Stimulated activated CD4-positive, alpha-beta T cell treated with anti-CD3 and anti-CD28 coated beads, TNF-alpha, amount 100 ng/mL, for 1 hour (primary cell): ENCODE measurements around the gene B9D1.
A peak's percentile ranks its signal among the peaks of the same experiment; 100 is the strongest.

Source experiments
- DNase-seq, 3 donors: peaks; one replicate each; pipeline ENCODE4 v3.0.0-alpha.2; 2020; ENCODE audit warnings: low read depth in 3 of 3, low spot score in 1 of 3

B9D1 gene

DNA sequence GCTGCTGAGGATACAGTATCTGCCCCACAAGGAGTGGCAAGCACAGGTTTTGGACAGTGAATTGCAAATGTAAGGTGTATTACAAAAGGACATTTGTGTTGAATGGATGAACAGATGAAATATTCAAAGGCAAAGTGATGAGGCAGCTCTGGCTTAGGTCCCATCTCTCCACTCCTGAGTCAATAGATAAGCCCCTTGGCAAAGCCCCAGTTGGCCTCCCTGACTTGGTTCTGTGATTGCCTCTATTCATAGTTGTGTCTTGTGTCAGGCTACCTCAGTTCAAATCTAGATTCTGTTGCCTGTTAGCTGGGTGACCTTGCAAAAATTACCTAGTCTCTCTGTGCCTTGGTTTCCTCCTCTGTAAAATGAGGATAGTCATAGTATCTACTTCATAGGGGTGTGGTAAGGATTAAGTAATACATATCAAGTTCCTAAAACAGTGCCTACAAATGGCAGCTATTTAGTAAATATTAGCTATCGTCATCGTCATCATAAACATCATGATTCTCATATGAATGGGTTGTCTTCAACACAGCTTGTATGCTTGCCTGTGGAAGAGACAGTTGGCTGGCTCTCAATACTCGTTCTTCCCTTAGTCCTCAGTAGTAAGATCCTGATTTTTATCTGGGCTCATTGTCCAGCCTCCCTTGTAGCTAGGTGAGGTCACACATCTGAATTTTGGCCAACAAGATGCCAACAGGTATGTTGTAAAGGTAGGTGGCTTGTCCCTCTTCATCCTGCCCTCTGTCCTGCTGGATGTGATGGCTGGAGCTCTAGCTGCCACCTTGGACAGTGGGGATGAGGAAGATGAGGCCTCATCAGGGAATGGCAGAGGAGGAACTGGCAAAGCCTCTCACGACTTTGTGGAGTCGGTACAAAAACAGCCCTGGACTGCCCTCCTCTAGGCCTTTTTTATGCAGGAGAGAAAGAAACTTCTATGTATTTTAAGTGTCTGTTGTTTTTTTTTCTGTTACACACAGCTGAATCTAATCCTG is 26.6 kb upstream of the B9D1 start:
- no peak for DNase-seq

DNA sequence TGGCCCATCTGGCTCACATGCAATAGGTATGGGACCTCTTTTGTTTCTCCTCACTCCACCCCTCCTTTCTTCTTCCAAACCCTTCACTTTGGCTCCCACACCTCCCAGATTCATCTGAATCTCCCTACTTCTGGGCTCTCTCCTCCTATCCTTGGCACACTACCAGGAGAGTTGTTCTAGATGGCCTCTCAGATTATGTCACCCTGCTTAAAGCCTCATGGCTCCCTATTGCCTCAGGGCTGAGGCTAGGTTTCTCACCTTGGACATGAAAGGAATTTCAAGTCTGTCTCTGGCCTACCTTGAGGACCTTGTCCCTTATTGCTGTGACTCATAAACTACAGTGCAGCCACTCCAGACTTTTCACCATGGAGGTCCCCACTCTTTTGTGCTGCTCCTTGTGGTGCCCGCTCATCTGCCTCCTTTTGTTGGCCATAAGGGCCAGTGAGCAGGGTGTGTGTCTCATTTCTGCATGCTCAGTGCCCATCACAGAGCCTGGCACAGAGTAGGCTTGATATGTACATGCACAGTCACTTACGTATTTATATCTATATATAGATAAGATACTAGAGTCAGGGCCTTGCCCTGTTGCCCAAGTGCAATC is 25.5 kb upstream of the B9D1 start:
- no peak for DNase-seq

DNA sequence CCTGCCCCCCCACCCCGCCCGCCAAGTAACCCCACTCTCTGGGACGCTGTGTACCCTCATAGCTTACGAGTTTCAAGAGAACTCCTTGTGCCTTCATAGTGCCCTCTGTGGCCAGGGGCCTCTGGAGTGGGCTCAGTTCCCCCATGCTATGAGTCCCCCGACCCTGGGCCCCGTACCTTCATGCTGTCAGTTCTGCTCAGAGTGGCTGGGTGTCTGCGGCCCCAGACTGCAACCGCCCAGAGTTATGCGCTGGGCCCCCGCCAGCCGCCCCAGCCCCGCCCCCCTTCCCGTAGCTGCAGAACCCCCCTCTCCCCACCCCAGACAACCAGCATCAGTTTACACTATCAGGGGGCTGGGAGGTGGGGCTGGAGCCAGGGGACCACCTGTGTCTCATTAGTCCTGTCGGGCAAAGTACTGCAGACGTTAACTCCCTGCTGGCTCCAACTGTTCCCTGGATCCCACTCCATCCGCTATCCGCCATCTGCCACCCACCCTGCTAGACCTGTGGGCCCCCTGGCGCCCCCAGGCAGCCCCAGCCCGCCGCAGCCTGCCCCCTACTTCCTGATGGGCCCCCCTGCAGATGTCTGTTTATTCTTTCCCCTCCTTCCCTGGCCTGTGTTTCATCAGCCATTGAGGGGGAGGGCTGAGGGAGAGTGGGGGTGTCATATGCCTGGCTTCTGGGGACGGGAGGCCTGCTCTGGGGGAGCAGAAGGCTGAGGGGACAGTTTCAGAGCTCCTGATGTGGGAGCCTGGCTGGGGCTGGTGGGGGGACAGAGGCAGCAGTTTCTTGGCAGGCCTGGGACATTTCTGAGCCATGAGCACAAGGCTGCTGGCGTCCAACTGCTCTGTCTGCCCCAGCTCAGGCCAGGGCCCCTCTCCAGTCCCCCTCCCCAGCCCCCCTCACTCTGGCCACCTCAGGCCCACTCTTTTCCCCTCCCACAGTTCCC is 24.7 kb upstream of the B9D1 start, which contains the start of gene MFAP4:
TSS of gene MFAP4 (minus strand) at position 217 of the 947 bp plus-strand sequence. CDS start at position 182, 35 bp downstream.
- no peak for DNase-seq

DNA sequence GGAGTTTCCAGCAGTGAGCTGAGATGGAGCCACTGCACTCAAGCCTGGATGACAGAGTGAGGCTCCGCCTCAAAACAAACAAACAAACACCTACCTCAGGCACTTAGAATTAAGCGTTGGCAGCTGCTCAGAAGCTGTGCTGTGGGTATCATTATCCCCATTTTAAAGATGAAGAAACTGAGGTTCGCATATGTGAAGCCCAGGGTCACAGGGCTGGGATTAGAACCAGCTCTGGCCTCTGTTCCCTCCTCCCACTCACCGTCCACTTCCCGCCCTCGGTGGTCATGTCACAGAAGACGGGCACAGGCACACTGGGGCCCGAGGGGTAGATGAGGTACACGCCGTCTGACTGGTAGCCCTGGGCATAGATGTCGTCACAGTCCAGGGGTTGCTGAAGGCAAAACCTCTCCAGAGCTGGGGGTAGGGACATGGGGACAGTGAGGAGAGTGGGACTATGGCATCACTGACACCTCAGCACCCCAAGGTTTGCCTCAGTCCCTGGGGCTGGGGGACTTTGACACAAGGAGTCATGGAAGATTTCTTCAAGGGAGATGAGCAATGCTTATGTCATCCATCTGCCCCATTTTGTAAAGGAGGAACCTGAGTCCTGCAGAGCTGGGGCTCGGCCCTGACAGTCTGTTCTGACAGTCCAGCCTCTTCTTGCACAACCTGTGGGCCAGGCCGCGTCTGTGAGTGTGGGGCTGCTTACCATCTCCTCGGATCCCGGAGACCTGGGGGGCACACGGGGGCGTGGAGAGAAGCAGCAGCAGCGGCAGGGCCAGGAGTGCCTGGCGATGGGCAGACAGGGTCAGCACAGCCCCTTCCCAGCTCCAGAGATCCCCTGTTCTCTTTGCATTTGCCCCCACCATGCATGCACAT is 23.8 kb upstream of the B9D1 start:
- no peak for DNase-seq

DNA sequence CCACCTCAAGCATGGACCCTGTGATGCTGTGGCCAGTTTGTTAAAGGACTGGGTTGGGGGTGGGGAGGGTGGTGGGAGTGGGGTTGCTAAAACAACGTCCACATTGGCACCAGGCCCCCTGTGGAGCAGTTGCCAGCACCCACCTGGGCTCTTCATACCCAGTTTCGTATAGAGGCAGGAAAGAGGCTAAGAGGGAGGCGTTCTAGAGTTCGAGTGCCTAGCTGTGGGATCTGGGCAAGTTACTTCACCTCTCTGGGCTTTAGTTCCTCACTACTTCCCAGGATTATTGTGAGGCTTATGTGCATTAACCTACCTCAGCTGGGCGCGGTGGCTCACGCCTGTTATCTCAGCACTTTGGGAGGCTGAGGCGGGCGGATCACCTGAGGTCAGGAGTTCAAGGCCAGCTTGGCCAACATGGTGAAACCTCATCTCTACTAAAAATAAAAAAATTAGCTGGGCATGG is 23.0 kb upstream of the B9D1 start:
- DNase-seq = no peak

DNA sequence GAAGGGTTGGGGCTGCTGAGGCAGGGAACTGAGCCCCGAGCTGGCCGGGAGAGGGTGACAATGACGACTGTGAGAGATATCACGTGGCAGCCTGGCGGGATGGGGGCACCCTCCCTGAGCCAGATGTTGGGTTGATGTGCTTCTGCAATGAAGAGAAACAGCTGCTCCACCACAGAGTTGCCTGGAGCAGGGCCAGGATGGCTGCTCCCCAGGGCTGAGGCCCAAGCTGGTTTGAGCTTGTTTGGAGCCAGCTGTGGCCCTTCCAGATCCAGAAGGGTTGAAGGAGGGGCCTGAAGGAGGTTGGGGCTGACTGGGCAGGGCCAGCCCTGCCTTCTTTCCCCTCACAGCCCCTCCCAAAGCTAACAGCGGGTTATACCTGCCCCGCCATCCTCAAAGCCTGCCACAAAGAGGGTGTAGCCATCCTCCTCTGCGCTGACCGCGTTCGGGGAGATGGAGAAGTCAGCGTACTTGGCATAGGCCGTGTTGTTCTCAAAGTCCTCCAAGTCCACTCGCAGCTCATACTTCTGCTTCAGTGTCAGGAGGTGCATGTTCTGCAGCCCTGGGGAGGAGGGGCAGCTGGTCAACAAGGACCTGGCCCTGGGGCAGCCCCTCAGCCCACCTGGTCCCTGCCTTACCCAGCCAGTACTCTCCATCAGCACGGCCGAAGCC is 22.3 kb upstream of the B9D1 start:
- DNase-seq = no peak

DNA sequence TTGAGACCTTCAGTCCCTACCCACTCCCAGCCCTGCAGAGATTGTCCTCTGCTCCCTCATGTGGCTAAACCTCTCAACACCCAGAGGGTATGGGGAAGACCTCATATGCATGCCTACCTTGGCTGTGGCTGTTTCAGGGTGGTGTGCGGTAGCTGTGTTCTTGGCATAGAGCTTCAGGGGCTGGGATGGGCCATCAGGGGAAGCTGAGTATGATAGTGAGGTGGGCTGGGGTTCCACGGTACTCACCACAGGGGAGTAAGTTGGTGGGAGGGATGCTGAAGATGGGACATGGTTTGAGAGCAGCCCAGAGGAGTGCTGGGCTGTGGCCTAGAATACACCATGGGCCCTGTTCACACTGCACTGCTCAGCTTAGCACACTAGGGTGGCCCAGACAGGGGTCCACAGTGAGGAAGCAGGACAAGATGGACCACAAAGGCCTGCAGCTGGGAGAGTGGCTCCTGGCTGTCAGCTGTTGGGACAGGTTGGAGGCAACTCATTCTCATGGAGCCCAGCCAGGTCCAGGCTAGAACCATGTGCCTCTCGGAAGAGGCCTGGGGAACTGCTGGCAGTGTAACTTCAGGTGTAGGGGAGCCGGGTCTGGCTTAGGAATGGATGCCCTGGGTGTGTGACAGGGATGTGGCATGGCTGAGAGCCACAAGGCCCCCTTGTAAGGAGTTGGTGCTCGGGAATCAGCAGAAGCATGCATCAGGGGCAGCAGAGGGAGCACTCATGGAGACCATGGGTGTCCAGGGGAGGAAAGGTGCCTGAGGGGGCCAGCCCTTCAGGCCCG is 21.4 kb upstream of the B9D1 start:
- DNase-seq = no peak

DNA sequence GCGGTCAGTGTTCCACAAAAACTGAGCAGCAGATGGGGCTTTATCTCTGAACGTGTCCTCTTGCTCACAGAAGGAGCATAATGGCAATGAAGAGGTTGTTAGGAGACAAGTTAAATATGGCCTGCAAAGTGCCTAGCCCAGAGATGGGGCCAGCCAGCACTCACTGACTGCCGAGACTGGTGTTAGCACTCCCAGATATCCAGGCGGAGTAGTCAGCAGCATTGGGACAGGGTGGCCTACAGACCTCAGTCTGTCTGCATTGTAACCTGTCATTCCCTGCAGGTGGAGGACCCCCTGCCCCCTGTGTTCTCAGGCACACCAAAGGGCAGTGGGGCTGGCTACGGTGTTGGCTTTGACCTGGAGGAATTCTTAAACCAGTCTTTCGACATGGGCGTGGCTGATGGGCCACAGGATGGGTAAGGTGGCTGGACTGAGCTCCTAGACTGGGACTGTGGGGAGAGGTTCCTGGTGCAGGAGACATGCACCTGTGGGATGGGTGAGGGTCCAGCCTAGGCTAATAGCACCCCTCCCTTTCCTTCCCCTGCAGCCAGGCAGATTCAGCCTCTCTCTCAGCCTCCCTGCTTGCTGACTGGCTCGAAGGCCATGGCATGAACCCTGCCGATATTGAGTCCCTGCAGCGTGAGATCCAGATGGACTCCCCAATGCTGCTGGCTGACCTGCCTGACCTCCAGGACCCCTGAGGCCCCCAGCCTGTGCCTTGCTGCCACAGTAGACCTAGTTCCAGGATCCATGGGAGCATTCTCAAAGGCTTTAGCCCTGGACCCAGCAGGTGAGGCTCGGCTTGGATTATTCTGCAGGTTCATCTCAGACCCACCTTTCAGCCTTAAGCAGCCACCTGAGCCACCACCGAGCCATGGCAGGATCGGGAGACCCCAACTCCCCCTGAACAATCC is 20.3 kb upstream of the B9D1 start:
- no peak for DNase-seq

DNA sequence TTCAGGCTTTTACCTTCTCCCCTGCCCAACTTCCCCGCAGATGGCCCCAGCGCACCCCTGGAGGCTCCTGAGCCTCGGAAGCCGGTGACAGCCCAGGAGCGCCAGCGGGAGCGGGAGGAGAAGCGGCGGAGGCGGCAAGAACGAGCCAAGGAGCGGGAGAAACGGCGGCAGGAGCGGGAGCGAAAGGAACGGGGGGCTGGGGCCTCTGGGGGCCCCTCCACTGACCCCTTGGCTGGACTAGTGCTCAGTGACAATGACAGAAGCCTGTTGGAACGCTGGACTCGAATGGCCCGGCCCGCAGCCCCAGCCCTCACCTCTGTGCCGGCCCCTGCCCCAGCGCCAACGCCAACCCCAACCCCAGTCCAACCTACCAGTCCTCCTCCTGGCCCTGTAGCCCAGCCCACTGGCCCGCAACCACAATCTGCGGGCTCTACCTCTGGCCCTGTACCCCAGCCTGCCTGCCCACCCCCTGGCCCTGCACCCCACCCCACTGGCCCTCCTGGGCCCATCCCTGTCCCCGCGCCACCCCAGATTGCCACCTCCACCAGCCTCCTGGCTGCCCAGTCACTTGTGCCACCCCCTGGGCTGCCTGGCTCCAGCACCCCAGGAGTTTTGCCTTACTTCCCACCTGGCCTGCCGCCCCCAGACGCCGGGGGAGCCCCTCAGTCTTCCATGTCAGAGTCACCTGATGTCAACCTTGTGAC is 19.4 kb upstream of the B9D1 start:
- no peak for DNase-seq

DNA sequence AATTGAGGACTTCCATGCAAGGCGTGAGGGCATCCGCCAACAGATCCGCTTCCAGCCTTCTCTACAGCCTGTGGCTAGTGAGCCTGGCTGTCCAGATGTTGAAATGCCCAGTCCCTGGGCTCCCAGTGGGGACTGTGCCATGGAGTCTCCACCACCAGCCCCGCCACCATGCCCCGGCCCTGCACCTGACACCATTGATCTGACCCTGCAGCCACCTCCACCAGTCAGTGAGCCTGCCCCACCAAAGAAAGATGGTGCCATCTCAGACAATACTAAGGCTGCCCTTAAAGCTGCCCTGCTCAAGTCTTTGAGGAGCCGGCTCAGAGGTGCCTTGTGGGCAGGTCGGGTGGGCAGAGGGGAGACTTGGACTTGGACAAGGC is 18.8 kb upstream of the B9D1 start:
- DNase-seq = no peak

DNA sequence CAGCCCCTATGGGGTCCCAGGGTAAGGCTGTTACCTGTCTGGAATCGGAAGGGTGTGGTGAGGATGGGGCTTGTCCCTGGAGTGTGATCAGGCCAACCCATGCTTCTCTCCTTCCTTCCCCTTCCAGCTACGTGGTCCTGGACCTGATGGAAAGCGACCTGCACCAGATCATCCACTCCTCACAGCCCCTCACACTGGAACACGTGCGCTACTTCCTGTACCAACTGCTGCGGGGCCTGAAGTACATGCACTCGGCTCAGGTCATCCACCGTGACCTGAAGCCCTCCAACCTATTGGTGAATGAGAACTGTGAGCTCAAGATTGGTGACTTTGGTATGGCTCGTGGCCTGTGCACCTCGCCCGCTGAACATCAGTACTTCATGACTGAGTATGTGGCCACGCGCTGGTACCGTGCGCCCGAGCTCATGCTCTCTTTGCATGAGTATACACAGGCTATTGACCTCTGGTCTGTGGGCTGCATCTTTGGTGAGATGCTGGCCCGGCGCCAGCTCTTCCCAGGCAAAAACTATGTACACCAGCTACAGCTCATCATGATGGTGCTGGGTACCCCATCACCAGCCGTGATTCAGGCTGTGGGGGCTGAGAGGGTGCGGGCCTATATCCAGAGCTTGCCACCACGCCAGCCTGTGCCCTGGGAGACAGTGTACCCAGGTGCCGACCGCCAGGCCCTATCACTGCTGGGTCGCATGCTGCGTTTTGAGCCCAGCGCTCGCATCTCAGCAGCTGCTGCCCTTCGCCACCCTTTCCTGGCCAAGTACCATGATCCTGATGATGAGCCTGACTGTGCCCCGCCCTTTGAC is 18.2 kb upstream of the B9D1 start:
- DNase-seq = no peak

DNA sequence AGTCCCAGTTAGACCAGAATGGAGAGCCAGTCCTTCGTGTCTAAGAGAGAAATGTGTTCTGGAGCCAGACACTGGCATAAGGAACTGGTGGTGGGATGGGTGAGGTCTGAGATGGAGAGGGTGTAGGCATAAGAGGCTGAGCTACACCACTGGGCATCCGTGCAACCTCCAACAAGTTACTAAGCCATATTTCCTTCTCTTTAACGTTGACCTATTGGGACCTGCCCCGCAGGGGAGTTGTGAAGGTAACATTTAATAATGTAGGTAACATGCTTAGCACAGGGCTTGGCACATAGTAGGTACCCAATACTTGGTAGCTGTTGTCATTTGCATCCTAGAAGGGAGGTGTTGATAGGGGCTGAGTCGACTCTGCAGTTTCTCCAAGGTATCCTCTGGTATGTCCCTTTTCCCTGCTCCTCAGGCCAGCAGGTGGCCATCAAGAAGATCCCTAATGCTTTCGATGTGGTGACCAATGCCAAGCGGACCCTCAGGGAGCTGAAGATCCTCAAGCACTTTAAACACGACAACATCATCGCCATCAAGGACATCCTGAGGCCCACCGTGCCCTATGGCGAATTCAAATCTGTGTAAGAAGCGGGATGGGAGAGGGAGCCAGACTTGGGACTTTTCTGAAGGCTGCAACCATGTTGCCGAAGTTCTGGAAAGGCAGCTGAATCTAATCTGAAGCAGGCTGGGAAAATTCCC is 17.0 kb upstream of the B9D1 start:
- no peak for DNase-seq

DNA sequence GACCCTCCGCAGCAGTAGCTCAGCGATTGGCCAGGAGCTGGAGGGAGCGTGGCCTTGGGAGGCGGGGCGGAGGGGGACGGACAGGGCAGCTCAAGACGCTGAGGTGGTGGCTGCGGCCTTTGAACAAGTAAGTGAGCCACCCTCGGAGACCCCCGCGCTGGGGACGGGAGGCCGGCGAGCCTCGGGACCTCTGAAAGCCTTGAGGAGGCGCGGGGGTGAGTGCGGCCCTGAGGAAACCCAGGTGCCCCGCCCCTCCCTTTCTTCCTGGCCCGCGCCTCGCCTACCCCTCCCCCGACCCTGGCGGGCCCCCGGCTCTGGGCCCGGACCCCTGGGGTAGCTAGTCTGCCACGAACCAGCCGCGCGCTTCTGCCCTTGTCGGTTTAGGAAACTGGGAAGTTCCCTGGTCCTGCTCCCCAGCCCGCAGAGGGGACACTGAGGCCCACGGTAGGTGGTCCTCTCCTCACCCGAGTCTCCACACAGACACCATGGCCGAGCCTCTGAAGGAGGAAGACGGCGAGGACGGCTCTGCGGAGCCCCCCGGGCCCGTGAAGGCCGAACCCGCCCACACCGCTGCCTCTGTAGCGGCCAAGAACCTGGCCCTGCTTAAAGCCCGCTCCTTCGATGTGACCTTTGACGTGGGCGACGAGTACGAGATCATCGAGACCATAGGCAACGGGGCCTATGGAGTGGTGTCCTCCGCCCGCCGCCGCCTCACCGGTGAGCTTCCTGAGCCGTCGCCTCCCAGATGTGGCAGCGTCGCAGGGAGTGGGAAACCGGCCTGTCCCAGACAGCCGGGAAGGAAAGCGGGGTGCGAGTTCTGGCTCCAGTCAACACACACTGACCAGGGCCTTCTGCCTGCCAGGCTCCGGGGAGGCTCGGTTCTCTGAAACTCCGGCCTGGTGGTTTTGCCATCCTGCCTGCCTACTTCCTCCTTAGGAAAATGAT is 16.2 kb upstream of the B9D1 start, which contains the start of gene MAPK7:
TSS of gene MAPK7 (plus strand) at position 83 of the 945 bp plus-strand sequence. CDS start at position 486, 403 bp downstream.
- DNase-seq = no peak

DNA sequence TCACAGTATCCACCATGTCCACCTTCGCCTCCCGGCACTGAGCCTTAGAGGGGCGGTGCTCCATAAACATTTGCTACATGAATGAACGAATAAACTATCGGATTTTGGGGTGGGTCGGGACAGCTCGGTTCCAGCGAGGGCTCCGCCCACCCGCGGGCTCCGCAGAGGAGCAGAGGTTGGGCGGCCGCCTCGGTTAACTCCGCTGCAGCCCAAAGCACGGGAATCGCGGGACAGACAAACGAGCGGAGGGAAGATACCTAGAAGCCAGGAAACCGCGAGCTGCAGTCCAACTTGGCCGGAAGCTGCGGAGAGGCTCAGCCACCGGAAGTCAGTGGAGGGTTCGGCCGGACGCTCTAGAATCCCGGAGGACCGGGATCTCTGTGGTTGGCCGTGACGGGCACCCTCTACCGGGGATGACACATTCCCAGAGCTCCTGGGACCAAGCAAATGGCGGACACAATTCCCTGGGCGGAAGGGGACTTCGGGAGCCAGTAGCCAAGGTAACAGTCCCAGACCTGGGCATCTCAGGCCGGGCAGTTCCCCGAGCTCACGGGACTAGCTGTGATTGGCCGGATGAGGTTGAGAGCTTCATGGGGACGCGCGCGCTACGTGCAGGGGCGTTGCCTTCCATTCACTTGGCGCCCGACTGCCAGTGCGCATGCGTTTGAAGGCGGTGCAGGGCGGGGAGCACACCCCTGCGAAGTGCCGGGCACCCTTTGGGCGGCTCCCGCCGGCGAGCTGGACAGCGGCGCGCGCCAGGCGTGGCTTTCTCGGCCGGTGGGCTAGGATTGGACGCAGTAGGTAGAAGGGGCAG is 15.3 kb upstream of the B9D1 start:
- DNase-seq = peak; percentile 83 to 88 (median 83)
